ENCODE data around the gene DIDO1.

The DIDO1 gene

DNA sequence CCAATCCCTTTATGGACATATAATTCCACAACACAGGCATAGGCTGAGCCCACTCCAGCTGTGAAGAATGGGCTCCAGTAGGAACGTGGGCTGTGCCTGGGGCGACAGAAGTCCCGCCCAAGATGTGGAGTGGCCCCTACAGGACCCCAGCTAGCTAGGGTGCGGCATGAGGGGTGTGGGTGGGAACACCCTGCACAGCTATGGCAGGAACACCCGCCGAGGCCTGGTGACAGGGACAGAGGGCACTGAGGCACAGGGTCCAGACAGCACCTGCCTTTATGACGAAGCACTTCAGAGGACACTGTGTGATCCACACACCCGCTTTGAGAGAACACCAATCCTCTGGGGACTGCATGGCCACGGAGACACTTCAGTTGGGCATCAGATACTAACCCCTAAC lies 36.4 kb downstream of the DIDO1 start:
- DNase-seq: no peak

DNA sequence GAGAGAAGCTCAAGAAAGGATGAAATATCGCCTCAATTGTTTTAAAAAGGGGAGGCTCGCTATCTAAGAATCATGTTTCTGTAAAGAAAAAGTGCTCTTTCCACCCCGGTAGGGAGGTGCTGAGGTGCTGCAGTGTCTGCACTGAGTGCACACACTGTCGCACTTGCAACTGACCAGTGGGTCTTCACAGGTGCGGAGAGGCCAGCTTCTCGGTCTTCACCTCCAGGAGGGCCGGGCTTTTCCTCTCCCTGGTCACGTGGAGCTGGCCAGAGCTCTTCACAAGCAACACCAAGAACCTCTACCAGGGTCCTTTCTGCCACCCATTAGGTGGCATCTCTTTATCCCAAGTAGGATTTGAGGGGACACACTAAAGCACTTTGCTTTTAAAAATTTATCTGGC lies 36.9 kb downstream of the DIDO1 start:
- no peak for DNase-seq

DNA sequence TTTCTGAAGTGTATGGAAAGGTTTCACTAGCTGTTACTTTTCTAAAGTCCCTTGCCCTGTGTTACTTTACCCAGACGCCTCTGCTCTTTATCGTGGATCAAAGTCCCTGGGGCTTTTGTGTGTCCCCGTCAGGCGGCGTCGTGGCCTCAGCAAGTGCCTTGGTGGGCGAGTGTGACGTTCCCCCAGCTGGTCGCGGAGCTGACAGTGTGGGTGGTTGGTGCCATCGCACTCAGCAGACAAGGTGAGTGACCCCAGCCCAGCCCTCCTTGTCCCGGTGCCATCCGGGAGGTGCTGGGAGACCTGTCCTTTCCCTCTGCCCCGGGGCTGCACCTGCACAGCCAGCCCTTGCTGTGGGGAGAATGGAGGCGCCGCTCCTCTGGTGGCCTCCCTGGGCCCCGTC lies 37.4 kb downstream of the DIDO1 start:
- DNase-seq: no peak

DNA sequence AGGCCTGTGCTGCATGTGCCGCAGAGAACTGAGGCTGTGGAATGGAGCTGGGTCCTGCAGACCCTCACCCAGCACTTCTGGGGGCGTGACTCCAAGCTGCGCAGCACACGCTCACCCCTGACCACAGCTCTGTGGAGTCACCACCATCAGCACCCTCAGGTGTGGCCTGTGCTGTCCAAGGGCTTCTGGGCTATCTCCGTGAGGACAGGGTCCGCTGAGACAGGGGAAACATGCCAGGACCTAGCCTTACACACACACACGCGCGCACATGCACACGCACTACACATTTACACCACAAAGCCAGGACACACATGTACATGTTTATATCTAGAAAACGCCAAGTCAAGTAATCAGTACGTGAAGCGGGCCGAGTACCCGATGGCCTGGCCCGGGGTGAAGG lies 37.9 kb downstream of the DIDO1 start:
- no peak for DNase-seq

DNA sequence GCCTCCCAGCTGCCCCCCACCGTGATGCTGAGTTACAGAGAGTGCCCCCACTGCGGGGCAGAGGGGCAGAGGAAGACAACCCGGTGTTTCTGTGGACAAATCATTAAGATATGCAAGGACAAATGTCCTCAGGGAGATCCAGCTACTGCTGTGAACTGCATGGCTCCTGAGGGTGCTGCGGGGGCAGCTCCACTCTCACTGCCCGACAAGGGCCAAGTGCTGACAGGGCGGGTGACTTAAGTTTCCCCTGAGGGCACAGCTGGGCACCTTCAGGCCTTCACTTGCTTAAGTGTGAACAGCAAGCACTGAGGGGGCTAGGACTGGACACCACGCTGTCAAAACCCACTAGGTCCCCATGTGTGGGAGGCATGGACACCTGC lies 38.5 kb downstream of the DIDO1 start:
- DNase-seq: no peak

DNA sequence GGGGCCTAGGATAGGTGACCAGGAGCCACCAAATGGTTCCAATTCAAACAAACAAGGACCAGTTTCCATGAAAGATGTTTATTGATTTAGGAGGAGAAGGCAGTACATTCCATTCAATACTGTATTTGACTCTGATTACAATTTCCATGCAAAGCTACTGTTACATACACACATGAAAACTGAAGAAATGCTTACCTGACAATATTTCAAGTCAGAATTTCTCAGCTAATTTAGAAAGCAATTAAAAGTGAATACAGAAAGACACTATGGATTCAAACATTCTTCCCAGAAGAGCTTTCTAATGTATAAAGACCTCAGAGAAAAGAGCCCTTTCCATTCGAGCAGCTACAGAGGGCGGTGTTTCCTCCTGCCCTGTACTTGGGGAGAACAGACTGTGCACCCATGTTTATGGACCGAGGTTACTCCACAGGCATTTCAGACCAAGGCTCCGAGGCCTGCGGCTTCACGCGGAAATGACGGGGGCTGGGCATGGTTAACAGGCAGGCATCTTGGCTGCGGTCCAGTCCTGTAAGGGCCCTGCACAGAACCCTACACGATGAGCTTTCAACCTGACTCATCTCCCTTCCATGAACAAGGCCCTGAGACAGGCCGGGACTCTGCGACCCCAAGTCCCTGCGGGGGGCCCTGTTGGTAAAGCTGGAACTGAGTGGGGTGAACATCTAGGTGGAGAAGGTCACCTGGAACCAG lies 39.0 kb downstream of the DIDO1 start:
- peak; percentile 58 for DNase-seq

DNA sequence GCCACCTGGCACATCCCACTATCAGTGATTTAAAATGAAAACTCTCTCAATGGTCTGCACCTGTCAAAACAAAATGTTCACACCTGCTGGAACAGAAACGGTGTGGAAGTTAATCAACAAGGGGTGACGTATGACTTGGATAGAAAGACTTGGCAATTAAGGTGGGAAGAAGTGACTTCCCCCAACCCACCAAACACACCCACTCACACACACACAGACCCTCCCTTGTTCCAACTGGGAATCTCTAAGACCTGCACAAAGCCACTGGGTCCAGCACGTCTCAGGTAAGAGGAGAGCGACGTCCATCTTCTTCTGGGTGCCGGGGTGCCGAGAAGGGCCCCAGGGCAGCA lies 39.6 kb downstream of the DIDO1 start:
- DNase-seq: no peak

DNA sequence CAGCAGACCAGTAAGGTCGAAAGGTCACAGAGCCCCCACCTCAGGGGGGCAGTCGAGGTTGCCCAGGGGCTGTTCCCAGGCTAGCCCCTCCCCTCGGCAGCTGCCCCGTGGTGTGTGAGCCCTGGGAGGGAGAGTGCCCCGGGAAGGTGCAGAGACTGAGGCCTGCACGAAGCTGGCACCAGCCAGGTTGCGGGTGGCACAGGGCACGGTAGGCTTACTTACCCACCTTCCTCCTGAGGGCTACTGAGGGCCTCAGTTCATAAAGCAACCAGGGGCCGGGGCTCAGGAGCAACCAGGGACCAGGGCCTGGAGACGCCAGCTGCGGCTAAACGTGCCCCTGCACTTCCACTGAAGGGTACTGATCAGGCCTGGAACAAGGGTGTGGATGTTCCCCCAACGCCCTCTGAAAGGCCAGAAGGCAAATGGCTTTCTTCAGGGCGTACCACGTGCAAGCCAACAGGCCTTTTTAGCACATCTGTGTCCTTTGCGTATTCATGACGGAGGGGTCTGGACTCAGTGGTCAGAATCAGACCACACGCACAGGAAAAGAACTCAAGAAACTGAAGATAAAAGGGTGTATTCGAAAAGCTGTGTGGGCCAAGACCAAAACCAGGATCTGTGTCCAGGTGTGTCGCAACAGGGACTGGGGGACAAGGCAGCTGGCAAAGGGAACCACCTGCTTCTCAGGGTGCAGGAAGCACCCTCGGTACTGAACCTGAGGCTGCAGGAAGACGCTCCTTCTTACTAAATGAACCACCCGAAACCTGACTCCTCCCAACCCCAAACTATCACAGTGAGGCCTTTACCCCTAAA lies 40.2 kb downstream of the DIDO1 start:
- no peak for DNase-seq

DNA sequence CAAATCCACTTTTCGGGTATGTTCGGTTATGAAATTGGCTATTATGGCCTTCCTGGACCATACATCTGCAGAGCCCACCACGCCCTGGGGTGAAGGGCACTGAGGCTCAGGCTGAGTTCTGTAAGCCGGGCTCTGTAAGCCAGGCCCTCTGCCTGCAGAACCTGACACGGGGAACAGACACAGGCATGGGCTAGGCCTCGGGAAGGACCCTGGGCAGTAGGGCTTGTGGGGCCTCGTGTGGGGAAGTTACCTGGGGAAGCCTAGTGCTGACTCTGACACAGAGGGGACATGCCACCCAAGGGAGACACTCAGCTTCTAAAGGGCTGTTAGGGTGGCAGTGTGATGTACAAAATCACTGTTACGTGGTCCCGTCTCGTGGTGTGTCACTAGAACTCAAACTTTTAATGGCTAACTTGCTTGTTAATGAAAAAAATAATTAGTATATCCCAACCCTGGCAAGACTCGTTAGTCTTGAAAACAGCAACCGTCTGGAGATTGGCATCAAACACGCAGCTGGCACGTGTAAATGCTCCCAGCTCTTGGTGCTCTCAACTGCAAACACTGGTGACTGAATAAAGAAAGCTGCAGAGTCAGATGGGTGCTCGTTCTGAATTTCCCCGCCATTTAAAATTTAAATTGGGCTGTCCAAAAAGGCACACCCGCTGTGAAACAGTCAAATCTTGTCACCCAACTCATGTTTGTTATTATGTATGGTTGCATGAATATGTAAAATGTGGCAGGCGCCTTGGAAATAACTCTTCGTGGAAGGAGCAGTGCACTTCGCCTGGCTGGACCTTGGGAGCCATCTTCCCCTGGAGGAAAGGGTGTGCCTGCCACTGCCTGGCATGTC lies 41.0 kb downstream of the DIDO1 start:
- no peak for DNase-seq

DNA sequence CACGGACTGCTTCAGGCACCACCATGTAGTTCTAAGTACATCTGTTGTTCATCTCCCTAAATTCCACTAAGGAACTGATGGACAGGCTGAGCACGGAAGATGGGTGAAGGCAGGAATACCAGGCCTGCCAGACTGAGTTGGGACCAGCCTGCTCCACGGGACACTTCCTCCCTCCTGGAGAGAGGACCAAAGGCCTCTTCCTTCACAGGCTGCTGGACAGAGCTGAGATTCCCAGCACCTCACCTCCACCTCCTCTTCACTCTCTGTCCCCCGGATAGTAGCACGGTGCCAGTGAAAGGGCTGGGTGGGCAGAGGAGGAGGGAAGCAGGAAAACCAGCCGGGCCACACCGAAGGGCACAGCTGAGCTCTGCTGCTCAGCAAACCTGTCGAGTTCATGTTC lies 41.7 kb downstream of the DIDO1 start:
- no peak for DNase-seq

DNA sequence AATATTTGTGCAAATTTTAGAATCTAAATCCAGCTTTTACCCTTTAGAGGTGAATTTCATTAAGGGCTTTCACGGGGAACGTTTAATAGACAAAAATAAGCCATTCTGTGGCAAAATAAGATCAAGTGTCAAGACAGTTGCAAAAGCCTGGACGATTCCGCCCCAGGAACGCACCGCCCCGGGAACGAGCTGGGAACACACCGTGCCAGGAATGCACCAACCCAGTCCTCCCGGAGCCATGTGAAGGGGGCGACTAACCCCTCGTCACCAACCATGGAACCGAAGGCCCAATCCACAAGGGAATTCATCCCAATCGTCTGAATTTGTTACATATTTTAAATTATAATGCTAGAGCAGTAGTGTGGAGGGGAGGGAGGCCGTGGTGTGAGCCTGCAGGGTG lies 43.9 kb downstream of the DIDO1 start:
- DNase-seq: no peak

DNA sequence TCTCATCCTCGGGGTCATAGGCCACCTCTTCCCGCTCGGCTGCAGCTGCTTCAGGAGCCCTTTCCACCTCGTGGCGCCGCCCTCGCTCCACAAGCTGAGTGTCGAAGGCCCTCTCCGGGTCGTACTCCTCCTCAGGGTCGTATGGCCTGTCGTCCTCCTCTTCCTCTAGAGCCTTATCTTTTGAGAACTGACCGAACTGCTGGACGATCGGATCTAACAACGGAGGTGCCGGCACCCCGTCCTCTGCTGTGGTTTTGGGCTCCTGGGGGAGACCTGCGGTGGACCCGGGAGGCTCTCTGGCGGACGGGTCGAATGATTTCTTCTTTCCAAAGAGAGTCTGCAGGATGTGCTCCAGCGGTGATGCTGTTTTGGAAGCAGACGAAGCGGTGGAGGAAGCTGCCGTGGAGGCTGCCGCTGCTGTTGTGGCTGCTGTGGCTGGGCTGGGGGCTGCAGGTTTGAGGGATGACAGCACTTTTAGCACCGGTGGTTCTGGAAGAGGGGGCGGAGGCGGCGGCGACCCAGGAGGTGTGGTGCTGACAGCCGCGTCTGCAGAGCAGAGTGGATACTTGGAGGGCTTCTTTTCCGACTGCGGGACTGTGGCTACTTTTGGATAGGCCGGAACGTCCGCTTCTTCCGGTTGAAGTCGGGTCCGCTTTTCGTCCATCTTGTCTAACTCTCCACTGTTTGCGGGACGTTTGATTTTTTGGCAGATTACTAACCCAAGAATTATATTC lies 44.5 kb downstream of the DIDO1 start:
- no peak for DNase-seq

DNA sequence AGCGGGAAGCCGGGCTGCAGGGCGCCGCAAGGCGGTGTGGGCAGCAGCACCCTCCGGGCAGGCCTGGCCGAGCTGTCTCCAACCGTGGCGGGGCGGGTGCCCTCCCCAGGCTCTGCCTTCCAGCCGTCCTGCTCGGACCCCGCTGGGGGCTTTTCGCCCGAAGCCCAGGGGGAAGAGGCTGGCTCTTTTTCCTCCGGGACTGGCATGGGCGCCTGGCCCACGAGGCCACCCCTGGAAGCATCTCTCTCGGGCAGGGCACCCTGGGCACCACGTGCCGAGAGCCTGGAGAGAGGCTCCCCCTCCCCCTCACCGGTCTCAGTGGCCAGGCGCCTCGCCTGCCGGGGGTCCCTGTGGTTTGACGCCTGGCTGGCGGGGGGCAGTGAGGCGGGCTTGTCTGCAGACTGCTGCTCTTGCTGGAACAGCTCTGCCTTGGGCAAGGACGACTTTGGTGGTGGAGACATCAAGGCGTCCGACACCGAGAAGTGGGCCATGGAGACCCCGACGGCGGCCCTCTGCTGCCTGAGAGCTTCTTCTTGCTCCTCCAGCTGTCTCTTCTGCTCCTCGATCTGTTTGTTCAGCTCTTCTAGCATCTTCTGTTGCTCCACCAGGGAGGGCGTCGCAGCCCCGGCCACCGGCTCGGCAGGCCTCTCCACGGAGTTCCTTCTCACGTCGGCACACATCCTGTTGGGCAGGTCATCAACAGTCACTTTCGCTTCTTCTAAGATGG lies 45.2 kb downstream of the DIDO1 start:
- no peak for DNase-seq

DNA sequence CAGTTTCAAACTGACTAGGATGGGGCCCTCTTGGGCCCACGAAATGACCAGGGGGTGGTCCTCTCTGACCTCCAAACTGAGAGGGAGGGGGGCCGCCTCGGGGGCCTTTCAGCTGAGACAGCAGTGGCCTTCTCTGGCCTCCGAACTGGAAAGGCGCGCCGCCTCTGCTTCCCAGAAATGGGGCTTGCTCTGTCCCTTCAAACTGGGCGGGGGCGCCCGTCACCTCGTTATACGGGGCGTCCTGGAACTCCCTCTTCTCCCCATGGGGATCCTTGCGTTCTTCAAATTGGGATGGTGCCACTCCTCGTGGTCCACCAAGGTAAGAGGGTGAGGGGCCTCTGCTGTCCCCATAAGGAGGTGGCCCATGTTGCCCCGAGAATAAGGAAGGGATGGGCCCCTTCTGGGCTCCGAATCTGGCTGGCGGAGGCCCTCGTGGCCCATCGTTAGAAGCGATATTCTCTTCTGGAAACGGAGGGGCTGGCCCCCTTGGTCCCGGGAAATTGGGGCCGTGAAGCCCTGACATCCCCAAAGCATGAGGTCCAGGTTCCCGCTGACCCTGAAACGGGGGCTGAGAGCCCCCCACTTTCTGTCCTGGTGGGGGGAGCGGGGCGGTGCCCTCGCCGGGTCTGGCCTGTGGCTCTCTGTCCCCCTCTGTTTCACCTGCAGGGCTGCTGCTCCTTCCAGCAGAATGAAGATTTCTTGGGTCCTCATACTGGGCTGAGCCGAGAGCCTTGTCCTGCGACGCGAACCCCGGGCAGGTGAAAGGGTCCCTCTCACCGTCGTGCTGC lies 46.0 kb downstream of the DIDO1 start:
- DNase-seq: no peak

DNA sequence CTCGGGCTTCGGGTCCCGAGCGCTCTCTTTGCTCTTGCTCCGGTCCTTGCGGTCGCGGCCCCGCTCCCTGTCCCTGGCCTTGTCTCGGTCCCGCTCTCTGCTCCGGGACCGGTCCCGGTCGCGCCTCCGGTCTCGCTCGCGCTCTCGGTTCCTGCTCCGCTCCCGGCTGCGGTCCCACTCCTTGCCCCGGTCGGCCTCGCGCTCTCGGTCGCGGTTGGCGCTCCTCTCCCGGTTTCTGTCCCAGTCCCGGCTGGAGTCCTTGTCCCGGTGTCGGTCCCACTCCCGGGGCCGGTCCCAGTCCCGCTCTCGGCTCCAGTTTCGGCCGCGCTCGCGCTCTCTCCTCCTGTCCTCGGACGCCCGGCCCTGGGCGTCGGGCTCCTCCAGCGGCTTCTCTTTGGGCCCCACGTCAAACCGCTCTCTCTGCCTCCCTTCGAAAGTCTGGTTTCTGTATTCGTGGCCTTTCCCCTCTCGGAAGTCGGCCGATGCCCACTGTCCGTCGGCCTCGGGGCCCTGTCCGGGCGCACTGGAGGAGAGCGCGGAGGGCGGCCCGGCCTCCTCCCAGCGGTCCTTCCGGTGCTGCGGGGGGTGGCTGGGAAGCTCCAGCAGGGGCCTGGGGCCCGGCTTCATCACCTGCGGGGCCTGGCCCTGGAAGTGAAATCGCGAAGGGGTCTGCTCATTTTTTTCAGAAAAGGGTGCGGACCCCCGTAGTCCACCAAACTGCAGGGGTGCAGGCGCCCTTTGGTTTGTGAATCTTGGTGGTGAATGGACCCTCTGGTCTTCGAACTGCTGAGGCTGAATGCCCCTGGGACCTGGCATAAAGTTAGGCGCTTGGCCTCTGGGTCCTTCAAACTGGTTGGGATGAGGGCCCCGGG lies 46.8 kb downstream of the DIDO1 start:
- DNase-seq: no peak

DNA sequence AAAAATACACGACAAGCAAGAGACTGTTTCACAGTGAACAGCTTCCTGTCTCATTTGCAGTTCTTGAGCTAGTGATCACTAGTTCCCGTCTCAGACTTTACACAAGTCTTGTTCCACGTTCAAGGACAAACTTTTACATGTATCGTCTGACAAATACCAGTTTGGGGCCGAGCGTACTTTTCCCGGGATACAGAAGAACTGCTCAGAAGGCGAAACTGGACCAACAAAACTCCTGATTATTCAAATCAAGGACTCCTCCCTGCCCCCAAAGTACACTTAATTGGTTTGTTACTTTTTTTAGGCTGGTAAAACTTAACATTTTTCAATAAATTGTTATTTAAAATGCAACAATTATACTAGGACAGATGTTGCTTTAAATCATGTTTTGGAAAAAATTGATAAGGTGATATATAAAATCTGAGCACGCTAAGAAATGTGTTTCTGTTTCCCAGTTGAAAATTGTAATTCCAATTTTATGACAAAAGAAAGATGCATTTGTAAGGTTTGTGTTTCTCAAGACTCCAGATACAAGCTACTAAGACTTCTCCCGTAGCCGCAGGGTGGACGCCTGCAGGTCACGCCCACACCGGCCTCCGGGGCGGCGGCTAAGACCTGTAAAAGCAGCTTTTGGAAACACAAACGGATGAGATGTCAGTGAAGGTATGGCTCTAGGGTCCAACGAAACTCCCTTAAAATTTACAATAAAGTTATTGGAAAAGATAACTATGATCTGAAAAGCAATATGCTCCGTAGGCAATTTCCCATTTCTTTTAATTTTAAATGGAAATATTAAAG lies 47.9 kb downstream of the DIDO1 start:
- no peak for DNase-seq

DNA sequence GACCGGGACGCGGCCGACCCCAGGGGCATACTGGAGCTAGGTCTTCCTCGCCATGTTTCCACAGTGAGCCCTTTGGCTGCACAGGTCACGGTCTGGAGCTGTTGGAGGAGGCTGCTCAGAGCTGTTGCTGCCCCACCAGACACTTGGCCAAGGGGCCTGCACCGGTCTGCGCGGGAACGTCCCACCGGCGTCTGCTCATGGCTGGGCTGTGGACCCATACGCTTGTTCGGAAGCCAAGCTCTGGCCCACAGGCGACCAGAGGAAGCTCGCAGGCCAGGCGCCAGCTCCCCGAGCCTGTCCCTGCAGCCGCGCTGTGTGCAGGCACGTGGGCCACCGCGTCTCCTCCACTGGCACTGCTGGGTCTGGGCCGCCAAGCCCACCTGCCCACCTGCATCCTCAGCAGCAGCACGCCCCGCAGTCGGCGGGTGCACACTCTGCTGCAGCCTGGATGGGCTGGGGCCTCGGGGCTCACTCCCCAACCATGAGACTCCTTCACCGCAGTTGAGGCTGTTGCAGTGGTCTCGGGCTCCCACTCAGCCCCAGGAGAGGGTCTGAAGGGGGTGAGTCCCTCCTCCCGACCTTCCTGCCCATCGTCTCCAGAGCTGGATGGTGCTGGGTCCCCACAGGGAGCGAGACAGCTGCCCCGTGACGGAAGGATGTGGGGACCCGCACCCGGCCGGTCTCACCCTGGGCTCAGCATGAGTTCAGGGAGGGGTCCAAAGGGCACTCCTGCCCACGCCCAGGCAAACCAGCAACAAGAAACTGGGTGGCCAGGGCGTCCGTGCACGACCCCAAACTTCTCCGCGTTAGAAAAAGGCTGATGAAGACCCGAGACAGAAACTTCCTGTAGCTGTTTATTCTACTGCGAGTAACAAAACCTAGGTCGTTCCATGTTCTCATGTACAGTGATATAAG lies 49.1 kb downstream of the DIDO1 start:
- no peak for DNase-seq

DNA sequence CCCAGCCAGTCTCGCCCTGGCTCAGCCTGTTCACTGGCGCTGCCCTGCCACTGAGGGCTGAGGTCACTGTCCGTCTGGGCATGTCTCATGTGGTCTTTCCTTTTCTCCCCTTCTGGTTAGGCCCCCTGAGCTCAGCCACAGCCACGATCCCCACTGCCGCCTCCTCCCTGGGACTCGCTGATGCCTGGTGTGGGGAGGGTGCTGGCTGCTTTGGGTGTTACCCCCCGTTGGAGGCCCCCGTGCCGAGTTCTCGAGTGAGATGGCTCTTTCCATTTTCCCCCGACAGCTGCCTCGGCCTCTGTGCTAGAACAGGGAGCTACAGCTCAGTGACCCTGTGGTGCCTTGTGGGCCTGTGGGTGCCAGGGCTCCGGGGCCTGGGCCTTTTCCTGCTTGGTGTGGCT lies 49.8 kb downstream of the DIDO1 start:
- no peak for DNase-seq

Measured in stimulated activated CD8-positive, alpha-beta memory T cell treated with anti-CD3 and anti-CD28 coated beads, Interleukin-4, amount 100 ng/mL, for 48 hours (primary cell).